ENCODE results near the gene HUS1B. TPM values are rescaled to one million over a fixed set of nuclear protein-coding genes. Genes with fewer than 3 reads are reported as not detected.

Gene HUS1B
- 0.45 and 0.65 TPM in 2 replicates for total RNA-seq (ENCODE audit: low replicate concordance)

GRCh38 chr6:656460-657252 is at the start of gene HUS1B:
TSS of gene HUS1B (minus strand) at chr6:657100. CDS start at chr6:656944, 156 bp downstream.
- DNase-seq (ENCODE audit: low read depth): no peak
- no peak within 1 kb of the TSS for H3K4me3 ChIP-seq (ENCODE audit: low read depth, low read length)
- TF ChIP-seq CTCF (IDR thresholded peaks at IDR 0.05; ENCODE audit: insufficient read depth, low read length): no peak

GRCh38 chr6:706146-706545 is 49.2 kb upstream of the HUS1B start:
- no peak for DNase-seq (ENCODE audit: low read depth)
- TF ChIP-seq CTCF (IDR thresholded peaks at IDR 0.05; ENCODE audit: insufficient read depth, low read length): no peak
- no peak overlapping the region for H3K4me3 ChIP-seq (ENCODE audit: low read depth, low read length)

GRCh38 chr6:705047-705446 is 48.1 kb upstream of the HUS1B start:
- TF ChIP-seq CTCF (IDR thresholded peaks at IDR 0.05; ENCODE audit: insufficient read depth, low read length): no peak
- no peak for DNase-seq (ENCODE audit: low read depth)
- no peak overlapping the region for H3K4me3 ChIP-seq (ENCODE audit: low read depth, low read length)

- no peak for TF ChIP-seq CTCF (IDR thresholded peaks at IDR 0.05; ENCODE audit: insufficient read depth, low read length)
- H3K4me3 ChIP-seq (ENCODE audit: low read depth, low read length): no peak overlapping the region
- DNase-seq (ENCODE audit: low read depth): no peak
Measured at GRCh38 chr6:704046-704445, 47.1 kb upstream of the HUS1B start.

GRCh38 chr6:703552-703951 is 46.7 kb upstream of the HUS1B start:
- no peak overlapping the region for H3K4me3 ChIP-seq (ENCODE audit: low read depth, low read length)
- TF ChIP-seq CTCF (IDR thresholded peaks at IDR 0.05; ENCODE audit: insufficient read depth, low read length): no peak
- no peak for DNase-seq (ENCODE audit: low read depth)

- DNase-seq (ENCODE audit: low read depth): no peak
- H3K4me3 ChIP-seq (ENCODE audit: low read depth, low read length): no peak overlapping the region
- TF ChIP-seq CTCF (IDR thresholded peaks at IDR 0.05; ENCODE audit: insufficient read depth, low read length): no peak
Measured at GRCh38 chr6:701700-702479, 45.0 kb upstream of the HUS1B start.
